HG02623 (cell line): ENCODE results near the gene OPRM1.
A peak's percentile ranks its signal among the peaks of the same experiment; 100 is the strongest.
"Not testable (repeated sequence)": the region's sequence is repeated elsewhere in the genome, so short reads cannot be mapped to it uniquely, and the experiment has no call there.

Source experiments
- ATAC-seq: cut with Tn5 transposase; IDR thresholded peaks from one replicate; pipeline ENCODE4 v1.9.1; 2021; ENCODE audit warnings: moderate library complexity; ENCODE audit not compliant: unreplicated experiment

Gene OPRM1

DNA sequence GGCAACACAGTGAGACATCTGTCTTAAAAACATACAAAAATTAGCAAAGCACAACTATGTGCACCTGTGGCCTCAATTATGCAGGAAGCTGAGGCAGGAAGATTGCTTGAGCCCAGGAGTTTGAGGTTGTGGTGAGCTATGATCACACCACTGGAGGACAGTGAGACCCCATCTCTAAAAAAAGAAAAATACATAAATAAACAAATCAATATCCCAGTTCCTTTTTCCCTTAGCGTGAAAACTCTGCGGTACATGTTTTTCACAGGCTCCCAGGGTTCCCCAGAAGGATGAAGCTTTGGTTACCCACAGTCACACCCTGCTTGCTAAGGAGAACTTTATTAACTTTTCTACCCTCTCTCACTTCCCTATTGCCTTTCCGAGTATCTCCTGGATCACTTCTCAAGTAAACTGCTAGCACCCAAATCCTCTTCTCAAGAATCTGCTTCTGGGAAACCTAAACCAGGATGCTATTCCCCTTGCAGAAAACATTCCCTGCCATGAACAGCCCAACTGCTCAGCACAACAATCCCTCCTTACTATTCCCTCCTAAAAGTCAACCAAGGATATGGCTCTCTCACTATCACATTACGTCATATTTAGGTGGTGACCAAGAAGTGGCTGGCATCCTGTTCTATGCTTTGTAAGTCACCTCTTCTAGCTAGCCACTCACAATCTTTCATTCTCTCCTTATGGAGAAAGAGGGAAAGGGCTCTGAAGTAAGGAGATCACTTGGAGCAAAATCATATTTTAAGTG, 195.2 kb downstream of the OPRM1 start:
- peak; percentile 49 for ATAC-seq

DNA sequence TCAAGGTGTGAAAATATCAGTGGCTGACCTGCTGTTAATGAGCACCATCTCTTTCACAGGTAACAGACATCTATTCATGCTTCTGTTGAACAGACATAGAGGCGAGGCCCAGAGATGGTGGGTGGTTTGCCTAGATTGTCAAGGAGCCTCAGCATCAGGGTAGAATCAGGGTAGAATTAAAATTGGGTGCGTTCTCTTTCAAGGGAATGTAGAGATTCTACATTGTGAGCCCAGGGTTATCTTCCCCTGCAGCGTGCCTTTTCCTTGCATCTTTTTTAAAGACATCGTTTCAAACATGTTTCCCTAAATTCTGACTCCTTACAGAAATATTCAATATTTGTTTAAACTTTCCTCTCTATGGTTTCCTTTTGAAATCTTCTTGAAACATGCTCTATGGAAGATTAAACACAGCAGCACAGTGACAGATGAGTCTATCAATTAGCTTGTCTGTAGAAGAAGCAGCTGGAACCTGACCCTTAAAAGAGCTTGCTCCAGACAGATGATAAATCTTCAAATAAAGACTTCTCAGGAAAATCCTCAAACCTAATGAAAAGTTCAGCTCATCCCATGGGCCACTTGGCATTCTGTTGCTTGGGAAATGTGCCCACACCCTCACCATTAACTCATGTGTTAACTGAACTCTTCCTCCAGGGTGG, 197.7 kb downstream of the OPRM1 start:
- ATAC-seq = no peak

DNA sequence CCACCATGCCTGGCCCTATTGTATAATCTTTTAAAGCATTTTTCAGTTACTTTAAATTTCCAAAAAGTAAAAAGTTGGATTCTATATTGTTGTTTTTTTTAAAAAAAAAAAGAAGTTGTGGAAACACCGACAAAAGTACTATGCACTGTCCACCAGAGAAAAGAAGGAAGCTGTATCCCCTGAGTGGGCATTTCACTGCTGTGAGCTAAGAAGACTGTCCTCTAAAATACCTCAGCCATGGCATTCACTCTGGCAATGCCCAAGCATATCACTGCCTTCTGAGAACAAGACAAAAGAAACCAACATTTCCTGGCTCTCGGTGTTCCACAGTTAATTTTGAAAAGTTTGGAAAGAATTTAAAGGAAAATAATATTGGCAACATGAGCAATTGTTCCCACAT, 199.8 kb downstream of the OPRM1 start:
- ATAC-seq = no peak

DNA sequence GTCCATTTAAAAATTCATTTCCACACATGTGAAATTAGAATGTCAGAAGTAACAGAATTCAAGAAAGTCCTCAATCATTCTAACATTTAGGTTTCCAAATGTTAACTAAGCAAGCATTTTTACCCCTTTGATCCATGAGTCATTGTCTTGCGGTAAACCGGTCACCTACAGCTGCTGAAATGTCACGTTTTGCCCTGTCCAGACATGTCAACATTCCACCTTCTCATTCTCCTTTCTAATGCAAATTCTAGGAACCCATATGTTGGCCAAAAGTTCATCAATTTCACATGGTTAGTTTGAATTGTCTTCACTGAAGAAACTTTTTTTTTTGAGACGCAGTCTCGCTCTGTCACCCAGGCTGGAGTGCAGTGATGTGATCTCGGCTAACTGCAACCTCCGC, 200.4 kb downstream of the OPRM1 start:
- ATAC-seq = no peak

DNA sequence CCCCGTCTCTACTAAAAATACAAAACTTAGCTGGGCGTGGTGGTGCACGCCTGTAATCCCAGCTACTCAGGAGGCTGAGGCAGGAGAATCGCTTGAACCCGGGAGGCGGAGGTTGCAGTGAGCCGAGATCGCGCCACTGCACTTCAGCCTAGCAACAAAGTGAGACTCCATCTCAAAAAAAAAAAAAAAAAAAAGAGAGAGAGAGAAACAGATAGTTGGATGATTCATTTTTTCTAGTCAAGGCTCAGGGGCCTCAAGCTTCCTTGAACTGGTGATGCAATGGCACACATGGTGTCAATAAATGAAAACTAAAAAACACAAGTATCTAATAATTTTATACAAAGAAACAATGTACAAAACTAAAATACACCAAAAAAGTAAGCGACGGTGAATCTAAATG, 202.0 kb downstream of the OPRM1 start:
- ATAC-seq = not testable (repeated sequence)

DNA sequence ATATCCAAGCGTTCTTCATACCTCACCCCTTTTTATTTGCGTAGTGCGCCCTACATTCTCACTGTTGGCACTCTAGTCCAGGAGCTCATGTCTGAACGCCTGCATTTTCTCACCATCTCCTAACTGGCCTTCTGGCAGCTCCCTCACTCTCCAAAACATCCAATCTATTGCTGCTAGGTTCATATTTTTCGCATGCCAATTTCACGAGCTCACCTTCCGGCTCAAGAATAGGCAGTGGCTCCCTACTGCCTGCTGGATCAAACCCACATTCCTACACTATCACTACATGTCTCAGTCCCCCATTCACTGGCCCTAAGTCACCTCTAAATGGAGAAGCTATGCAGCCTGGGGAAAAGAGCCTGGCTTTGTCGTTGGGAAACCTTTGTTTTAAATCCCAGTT, 202.5 kb downstream of the OPRM1 start:
- ATAC-seq = no peak

DNA sequence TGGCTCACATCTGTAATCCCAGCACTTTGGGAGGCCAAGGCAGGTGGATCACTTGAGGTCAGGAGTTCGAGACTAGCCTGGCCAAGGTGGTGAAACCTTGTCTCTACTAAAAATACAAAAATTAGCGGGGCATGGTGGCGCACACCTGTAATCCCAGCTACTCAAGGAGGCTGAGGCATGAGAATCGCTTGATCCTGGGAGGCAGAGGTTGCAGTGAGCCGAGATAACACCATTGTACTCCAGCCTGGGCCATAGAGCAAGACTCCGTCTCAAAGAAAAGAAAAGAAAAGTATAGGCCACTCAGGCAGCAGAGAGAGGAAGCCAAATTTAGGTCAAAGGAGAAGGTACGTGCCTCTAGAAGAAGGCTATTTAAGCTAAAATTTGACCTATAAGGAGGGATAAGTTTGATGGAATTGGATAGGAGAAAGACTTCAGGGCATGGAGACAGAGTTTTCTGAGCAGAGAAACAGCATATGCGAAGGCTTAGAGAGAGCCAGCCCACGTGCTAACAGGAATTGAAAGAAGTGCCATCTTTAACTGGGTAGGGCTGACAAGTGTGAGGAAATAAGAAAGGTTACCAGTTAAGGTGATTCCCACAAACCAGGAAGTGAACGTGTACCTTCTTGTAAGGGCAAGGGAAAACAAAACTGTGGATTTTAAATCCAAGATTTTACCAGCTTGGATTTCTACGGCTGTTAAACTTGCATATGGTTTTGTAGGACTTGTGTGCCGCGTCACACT, 203.7 kb downstream of the OPRM1 start:
- no peak for ATAC-seq

DNA sequence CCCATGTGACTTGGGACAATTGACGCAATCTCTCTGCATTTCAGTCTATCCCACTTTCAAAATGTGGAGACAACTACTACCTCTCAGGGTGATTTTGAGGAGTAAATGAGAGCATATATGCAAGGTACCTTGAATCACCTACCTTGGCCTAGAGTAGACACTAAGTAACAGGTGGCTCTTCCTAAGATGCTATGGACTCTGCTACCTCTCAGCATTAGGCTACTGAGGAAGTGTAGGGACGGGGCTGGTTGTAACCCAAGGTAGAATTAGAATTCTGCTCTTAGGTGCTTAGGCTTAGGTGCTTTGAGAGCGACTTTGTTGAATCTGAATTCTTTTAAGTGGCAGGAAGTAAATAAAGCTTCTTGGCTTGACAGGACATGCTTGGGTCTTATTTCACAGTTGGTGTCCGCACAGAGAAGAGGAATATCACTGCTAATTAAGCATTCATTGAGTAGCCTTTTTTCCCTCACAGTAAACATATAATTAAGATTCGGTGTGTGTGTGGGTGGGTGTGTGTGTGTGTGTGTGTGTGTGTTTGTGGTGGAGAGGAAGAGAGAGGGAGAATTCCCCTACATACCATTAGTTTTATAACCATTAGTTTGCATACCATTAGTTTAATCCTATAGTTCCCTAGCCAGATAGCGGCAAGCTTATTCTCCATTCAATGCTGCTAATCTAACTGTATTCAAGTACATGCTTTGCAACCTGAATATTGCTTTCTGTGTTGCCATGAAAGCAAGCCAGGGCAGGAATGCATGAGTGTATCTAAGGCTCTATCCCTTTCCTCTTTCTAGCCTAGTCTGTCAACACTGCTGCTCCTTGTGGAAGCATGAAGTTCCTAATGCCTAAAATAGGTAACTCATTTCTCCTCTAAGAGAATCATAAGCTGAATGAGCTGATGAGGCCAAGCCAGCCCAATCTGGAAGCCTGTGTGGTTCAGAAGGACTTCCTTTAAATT, 205.0 kb downstream of the OPRM1 start:
- ATAC-seq = no peak

DNA sequence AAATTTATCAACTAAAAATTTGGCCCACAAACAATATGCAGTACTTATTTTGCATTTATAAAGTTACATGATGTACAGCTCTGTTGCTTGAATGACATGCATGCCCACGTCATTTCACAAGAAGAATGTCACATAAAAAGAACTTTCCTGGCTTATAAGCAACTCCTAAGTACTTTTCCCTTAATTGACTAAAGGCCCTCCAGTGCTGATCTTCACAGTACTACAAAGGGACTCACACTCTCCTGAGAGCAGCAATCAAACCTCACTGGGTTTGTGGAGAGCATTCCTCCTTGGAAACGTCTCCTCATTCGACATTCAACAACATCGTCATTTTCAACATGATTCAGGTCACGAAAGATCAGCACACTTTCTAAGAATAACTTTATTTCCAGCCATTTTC, 206.5 kb downstream of the OPRM1 start:
- ATAC-seq = no peak

DNA sequence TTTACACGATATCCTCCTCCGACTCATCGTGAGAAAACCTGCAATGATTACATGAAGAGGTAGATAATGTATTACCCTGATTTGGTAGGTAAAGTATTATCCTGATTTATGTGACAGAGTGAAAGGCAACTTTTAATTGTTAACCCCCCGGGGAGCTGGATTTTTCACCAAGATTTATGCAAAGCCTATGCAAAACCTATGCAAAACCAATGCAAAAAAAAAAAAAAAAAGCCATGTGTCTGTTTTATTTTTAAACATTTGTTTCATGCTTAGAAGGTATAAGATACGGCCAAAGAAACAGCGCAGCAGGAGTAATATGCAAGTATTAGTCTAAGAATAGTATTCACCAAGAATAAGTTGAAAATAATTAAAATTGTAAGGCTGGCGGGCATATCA, 207.7 kb downstream of the OPRM1 start:
- ATAC-seq = no peak

DNA sequence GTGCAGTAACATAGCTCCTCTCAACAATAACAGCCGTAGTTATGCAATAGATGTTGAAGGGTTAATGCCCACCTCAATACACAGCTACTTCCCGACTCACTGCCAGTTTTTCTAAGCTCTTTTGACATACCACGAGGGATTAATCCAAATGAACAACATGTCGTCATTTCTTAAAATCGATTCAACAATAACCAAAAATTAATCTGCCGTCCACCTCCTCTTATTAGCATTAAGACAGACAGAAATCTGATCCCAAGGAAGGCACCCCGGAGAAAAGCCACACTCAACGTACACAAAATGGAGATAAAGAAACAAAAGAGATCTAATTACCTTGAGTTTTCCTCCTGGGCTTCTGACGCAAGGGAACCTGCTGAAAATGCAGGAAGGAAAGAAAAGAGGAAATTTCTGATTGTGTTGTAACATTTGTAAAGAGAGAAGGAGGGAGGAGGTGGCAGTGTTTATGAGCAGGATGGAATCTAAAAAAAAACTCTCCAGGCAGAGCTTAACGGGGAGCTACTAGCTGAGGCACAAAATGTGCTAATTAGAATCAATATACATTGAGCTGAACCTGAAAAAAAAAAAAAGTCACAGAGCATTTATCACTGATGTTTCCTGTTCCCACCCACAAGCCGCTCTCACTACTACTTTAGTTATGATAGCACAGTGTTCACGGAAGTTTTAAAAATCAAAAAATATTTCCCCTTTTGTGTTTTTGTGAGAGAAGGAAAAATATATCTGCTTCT, 208.2 kb downstream of the OPRM1 start:
- ATAC-seq = peak; percentile 29

DNA sequence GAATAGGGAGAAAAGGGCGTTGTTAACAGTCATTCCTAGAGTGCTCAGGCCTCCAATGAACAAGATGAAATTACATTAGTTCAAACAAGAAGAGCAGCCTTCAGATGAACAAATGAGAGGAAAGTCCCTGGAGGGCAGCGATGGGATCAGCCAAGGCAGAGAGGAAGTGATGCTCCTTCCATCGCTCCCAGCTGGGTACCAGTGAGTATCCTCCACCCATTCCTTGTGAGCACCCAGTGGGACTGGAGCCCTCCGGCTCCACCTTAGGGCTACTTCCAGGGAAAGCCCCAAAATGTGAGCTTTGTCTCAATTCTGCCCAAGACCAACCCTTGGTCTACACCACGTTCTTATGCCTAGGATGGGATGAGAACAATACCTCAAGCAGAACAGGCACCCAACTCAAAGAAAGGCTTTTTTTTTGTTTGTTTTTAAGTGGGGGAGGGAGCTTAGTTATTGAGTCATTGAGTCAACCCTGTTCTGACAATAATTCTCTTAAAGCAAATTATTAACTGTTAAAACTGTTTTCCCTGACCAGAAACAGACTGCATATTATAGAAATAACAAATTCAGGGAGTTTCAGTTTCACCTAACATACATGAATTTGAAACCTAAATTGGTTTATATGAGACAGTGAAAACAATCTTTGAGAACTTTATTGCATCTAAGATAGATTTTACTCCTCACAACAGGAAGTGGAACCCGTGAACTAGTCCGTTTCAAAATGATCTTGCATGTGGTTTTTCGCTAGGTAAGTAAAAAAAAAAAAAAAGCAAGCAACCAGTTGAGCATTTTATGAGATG, 210.7 kb downstream of the OPRM1 start:
- peak; percentile 54 for ATAC-seq

DNA sequence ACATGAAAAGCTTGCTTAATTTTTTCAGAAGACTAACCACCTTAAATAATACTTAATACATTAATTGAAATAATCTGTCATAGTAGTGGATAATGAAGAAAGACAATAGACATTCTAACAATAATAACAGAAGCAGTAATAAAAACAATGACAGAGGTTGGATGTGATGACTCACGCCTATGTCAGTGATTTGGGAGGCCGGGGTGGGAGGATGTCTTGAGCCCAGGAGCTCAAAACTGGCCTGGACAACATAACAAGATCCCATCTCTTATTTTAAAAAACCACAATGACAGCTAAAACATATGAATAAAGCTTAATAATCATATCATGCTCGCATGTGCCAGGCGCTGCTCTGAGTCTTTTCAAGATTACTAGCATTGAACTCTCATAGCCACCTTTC, 212.1 kb downstream of the OPRM1 start:
- ATAC-seq = no peak

DNA sequence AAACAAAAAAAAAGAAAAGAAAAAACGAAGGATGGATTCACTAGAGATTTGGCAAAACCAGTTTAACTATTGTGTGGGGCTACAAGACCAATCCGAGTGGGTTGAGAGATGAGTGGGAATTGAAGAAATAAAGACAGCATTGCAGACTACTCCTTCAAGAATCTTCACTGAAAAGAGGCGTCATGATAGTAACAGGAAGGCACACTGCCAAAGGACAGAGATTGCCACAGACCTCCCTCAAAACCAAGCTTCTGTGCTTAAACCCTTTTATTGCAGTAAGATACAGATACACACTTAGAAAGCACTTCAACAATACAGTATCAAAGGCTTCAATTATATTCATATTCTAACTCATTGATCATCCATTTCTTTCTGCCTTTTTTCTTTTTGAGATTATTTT, 213.6 kb downstream of the OPRM1 start:
- ATAC-seq = no peak

DNA sequence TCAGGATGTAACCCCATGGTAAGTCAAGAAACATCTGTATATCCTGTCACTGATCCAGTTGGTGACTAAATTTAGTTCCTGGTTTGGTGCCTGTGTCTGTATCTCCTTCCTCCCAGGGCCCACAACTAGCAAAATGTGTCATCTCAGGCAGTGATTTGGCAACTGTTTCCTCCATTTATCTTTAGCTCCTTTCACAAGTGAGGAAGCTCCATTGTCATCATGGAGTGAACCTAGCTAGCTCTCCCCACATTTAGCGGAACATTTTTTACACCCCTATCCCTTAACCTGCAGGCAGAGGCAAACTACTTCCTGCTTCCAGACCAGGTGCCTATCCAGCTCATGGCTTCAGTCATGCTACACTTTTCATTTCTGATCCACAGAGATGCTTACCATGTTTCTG, 218.0 kb downstream of the OPRM1 start:
- ATAC-seq = no peak

DNA sequence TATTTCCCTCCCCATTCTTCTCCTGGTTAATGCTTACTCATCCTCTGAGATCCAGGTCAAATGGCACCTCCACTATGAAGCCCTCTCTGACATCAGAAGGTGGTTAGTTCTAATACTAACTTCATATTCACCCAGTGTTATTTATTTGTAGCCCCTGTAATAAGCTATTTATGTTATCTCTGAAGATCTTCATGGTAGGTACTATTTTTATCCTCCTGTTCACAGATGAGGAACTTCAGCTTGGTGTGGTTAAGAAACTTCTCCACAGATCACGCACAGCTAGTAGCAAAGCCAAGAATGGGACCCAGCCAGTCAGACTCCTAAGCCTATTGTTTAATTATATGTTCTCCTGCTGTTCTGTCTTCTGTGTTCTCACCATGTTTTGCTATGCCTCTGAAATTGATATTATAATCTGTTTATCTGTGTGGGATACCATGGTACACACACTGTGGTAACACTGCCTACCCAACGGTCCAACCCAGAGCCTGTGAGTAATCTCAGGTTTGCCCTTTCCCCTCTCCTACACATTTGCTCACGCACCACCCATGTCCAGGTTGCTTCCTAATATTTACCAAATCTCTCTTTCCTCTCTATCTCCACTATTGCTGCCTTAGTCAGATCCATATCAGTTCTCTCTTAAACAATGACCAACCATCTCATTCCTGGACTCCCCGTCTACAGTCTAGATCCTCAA, 219.2 kb downstream of the OPRM1 start:
- ATAC-seq = peak; percentile 72

DNA sequence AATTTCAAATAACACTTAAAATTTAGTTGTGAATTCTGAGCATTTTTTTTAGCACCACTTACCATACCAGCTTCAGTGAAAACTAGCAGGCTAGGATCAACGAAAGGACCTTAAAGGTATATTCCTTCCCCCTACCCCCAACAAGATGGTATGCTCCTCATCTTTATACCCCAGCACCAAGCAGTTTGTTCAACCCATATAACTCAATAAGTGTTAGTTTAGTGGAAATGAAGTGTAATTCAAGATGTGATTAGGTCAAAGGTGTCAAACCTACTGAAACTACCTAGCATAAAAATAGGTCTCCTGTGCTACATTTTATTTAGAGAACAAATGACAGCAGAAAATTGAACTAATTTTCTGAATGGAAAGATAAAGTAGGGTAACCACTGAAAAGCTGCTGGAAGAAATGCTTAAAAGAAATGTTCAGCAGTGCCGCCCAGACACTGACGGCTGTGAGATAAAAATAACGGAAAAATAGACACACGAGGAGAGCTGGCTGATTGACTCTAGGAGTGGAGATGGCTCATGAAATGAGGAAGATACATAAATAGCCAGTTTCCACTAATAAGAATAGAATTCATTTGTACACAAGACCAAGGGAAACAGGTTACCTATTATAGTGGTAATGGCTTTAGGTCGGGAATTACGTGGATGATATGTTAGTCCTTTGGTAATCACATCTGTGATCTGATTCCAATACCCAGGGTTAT, 222.8 kb downstream of the OPRM1 start:
- ATAC-seq = peak; percentile 28

DNA sequence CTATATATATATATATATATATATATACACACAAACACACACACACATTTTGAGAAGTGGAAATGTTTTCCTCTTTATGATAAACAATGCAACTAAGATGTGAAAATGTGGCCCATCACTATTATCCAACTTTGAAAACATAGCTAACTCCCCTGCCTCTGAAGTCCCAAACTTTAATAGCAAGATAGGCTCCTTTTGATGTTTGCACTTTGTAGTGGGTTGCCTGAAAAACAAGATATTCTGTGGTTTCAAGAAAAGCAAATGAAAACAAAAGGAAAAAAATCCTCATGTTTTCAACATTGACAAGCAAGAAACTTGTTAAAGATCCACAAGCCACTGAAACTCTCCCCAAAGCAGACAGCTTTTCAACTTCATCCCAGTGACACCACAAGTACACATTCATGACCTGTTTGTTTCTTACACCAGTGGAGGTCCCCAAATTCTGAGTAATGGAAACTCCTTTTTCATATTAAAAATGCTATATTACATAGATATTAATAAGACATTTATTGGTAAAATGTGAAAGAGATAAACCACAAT, 227.6 kb downstream of the OPRM1 start:
- ATAC-seq = no peak
